ENCODE data around the gene FRMPD4. TPM values are rescaled to one million over a fixed set of nuclear protein-coding genes. Genes with fewer than 3 reads are reported as not detected.

FRMPD4 gene
- total and polyA plus RNA-seq, 12 donors: 0.03 to 4.1 (median 2.0) TPM

DNA sequence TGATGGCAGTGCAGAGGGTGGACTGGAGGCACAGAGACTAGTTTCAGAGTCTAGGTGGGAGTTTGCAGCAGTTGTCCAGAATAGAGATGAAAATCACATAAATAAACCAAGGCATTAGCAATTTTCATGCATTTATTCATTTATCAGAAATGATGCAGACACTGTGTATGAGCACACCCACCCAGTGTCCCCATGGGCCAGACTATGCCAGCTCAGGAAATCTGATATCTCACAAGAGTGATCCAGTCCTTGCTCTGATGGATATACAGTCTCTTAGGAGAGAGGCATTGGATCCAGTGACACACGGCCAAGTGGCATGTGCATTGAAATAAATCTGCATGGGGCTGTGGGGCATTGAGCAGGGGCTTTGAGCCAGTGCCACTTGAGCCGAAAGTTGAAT is 228.2 kb downstream of the FRMPD4 start:
- DNase-seq (no peak), ATAC-seq (no peak)
- H3K36me3 ChIP-seq: no peaks in the 10 kb centered on the region
- H3K4me1 ChIP-seq: peaks cover 0 to 9% (median 0%) of the 10 kb centered on the region in 9 donors
- H3K9me3 ChIP-seq: no peaks in the 10 kb centered on the region
- no peak overlapping the region for H3K4me3 ChIP-seq
- no peak overlapping the region for H3K27ac ChIP-seq
- 81 to 89% methylated on average over 2 of the region's 2 CpGs for WGBS, 2 donors
- TF ChIP-seq, protein P1, sequence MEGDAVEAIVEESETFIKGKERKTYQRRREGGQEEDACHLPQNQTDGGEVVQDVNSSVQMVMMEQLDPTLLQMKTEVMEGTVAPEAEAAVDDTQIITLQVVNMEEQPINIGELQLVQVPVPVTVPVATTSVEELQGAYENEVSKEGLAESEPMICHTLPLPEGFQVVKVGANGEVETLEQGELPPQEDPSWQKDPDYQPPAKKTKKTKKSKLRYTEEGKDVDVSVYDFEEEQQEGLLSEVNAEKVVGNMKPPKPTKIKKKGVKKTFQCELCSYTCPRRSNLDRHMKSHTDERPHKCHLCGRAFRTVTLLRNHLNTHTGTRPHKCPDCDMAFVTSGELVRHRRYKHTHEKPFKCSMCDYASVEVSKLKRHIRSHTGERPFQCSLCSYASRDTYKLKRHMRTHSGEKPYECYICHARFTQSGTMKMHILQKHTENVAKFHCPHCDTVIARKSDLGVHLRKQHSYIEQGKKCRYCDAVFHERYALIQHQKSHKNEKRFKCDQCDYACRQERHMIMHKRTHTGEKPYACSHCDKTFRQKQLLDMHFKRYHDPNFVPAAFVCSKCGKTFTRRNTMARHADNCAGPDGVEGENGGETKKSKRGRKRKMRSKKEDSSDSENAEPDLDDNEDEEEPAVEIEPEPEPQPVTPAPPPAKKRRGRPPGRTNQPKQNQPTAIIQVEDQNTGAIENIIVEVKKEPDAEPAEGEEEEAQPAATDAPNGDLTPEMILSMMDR (IDR thresholded peaks at IDR 0.05): no peak
- intact Hi-C loops (cut with DNase I): no loop called here
- no peaks in the 10 kb centered on the region for H3K27me3 ChIP-seq

DNA sequence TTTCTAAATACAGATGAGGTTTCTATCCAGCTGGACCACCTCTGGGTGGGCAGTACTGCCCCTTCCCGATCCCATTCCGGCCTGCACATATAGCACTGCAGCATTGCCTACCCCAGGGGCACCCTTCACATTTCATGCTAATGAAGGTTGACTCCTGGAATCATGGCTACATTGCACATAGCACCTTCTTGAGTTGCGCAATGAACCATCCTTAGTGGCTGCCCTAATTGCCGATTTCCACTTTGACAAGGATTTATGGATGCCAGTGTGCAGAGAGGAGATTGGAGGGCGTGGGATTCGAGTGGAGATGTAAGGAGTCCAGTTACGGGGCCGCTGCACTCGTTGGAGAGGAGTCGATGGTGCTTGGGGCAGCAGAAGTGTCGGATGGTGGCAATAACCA is 229.0 kb downstream of the FRMPD4 start:
- Histone ChIP-seq H3K4me3 (no peak overlapping the region), H3K4me1 (peaks cover 0 to 9% (median 0%) of the 10 kb centered on the region in 9 donors), H3K27me3 (no peaks in the 10 kb centered on the region), H3K27ac (no peak overlapping the region), H3K36me3 (no peaks in the 10 kb centered on the region), H3K9me3 (no peaks in the 10 kb centered on the region)
- WGBS, 2 donors: 93 to 96% methylated on average over 11 of the region's 11 CpGs
- intact Hi-C loops (cut with DNase I): no loop called here
- DNase-seq (no peak), ATAC-seq (no peak)
- TF ChIP-seq, protein P1 (IDR thresholded peaks at IDR 0.05): no peak

DNA sequence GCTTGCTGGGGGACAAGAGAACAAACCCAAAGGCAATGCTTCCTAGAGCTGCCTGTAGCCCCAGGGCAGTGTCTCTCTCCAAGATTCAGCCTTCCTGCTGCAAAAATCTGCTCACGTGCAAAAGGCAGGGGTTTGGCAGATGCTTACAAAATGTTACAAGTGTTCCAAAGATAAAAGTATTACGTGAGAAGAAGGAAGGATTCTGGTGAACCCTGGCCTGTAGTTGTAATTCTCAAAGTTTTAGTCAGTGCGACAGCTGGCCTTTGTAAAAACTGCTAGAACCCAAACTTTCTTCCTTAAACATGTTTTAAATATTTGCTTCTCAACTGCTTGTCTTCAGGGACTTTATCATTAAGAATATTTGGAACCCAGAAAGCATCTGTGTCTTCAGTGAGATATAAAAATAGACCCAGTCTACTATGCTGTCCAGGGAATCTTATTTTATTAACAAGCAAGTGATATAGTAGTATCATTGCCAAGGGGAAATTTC is 232.3 kb downstream of the FRMPD4 start:
- H3K4me3 ChIP-seq: no peak overlapping the region
- H3K4me1 ChIP-seq: peaks cover 0 to 9% (median 0%) of the 10 kb centered on the region in 9 donors
- H3K27ac ChIP-seq: peak overlapping the region in 2 of 10 donors; percentile 36 to 39
- TF ChIP-seq, protein P1 (IDR thresholded peaks at IDR 0.05): no peak
- intact Hi-C loops (cut with DNase I): no loop called here
- H3K27me3 ChIP-seq: no peaks in the 10 kb centered on the region
- no peaks in the 10 kb centered on the region for H3K36me3 ChIP-seq
- ATAC-seq: peak in 7 of 8 donors; percentile 59 to 83 (median 81)
- H3K9me3 ChIP-seq: no peaks in the 10 kb centered on the region
- WGBS, 2 donors: 17 to 20% methylated on average over 3 of the region's 3 CpGs
- peak in 1 of 2 donors; percentile 33 for DNase-seq

DNA sequence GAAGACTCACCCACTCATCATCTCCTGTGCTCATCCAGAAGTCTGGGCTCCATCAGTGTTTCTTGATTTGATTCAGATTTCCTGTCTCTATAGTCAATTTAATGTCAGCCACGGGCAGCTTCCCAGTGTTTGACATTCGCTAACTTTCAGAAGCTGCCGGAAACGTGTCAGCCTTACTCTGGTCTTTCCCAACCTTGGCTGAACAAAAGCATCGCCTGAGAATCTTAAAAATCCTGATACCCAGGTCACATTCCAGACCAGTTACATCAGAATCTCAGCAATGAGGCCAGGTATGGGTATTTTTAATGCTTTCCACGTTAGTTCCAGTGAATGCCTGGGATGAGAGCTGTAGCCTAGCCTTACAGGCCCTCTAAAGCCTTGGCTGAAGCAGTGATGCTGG is 233.8 kb downstream of the FRMPD4 start:
- H3K36me3 ChIP-seq: no peaks in the 10 kb centered on the region
- H3K9me3 ChIP-seq: no peaks in the 10 kb centered on the region
- TF ChIP-seq, protein P1 (IDR thresholded peaks at IDR 0.05): no peak
- no peak overlapping the region for H3K27ac ChIP-seq
- no peak for ATAC-seq
- no peaks in the 10 kb centered on the region for H3K27me3 ChIP-seq
- H3K4me1 ChIP-seq: peaks cover 0 to 9% (median 0%) of the 10 kb centered on the region in 9 donors
- DNase-seq: no peak
- H3K4me3 ChIP-seq: no peak overlapping the region
- intact Hi-C loops (cut with DNase I): no loop called here
- 62 to 68% methylated on average over 6 of the region's 6 CpGs for WGBS, 2 donors
